H1 (cell line): Measurements from ENCODE around the gene KIAA1671. TPM values are rescaled to one million over a fixed set of nuclear protein-coding genes. Genes with fewer than 3 reads are reported as not detected.

Experiments
- BRCA1 ChIP-seq: IDR thresholded peaks from 2 replicates; pipeline ENCODE4 v1.6.1; 2012; ENCODE audit warnings: low read depth, low read length, improper control_type of control experiment
- CEBPB ChIP-seq: IDR thresholded peaks from 2 replicates; pipeline ENCODE4 v1.6.1; 2012; ENCODE audit warnings: low read depth, low read length
- GABPA ChIP-seq: IDR thresholded peaks from 2 replicates; pipeline ENCODE4 v1.6.1; 2011; ENCODE audit warnings: mild to moderate bottlenecking, low read length, moderate library complexity, borderline replicate concordance; ENCODE audit not compliant: insufficient read depth
- PHF8 ChIP-seq: fragments of 200-600 bp; sonication (generic); conservative IDR thresholded peaks from 2 replicates; pipeline ENCODE4 v1.7.1; 2012; ENCODE audit warnings: low read depth, mild to moderate bottlenecking, inconsistent platforms, low read length, moderate library complexity
- RBBP5 ChIP-seq: IDR thresholded peaks from 2 replicates; pipeline ENCODE4 v1.7.1; 2012; ENCODE audit warnings: low read depth, mild to moderate bottlenecking, inconsistent platforms, low read length, moderate library complexity, borderline replicate concordance
- SIX5 ChIP-seq: IDR thresholded peaks from 2 replicates; pipeline ENCODE4 v1.6.1; 2011; ENCODE audit warnings: mild to moderate bottlenecking, low read depth, low read length
- SP1 ChIP-seq: IDR thresholded peaks from 2 replicates; pipeline ENCODE4 v1.6.1; 2011; ENCODE audit warnings: low read depth, low read length
- SRF ChIP-seq: IDR thresholded peaks from 2 replicates; pipeline ENCODE4 v1.6.1; 2011; ENCODE audit warnings: mild to moderate bottlenecking, low read depth, low read length, moderate library complexity
- polyA plus RNA-seq, 7 experiments: library from polyadenylated mRNA; depleted of rRNA in 3 of 7; stranded (reverse) in 5 of 7; unstranded in 2 of 7; fragments of >200 nt in 5 of 7; fragments of 200-250 nt in 2 of 7; gene quantifications; 1 replicate in 5 of 7; 2 replicates in 1 of 7; 4 replicates in 1 of 7; pipeline versions ENCODE4 v1.2.1 to v1.2.3, GENCODE V29; 2011 to 2013; ENCODE audit warnings: missing spikeins in 2 of 7, mixed read lengths in 2 of 7
- total RNA-seq: library from RNA; stranded (reverse); fragmentation: NEBNext Ultra II Directional; extraction: Animal tissue kit (Norgen Biotek cat#: 25700); gene quantifications from 2 replicates; pipeline ENCODE4 v1.2.1, GENCODE V29; 2021
- TF ChIP-seq, protein P1 (sequence below): IDR thresholded peaks from 2 replicates; pipeline ENCODE4 v1.6.1; 2012; ENCODE audit warnings: inconsistent platforms

The KIAA1671 gene
- total and polyA plus RNA-seq, 2 of the 8 experiments (the other 6 are each of a cell fraction or from before 2014, with no cell fraction given), result 6.4 to 23.9 TPM

DNA sequence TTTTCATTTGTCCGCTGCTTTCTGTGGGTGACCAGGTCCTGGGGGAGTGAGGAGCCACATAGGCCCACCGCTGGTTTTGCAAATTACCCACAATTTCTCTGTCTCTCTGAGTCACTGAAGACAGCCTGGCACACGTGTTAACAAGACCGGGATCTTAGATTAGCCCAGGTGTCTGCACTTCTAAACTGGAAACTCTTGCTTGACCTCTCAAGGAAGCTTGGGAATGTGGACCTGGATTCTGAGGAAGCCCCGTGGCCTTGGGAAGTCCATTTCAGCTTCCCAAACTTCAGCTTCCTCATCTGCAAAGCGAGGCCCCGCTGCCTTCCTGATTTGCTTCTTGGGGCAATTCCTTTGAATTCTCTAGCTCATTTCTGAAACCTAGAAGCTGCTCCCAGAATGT is 119.9 kb downstream of the KIAA1671 start (continued):
- TF ChIP-seq, protein P1, sequence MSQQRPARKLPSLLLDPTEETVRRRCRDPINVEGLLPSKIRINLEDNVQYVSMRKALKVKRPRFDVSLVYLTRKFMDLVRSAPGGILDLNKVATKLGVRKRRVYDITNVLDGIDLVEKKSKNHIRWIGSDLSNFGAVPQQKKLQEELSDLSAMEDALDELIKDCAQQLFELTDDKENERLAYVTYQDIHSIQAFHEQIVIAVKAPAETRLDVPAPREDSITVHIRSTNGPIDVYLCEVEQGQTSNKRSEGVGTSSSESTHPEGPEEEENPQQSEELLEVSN, result no peak
- TF ChIP-seq SRF, result no peak
- no peak for TF ChIP-seq BRCA1
- TF ChIP-seq RBBP5, result no peak
- TF ChIP-seq CEBPB, result no peak
- no peak for TF ChIP-seq PHF8
- TF ChIP-seq GABPA, result no peak
- no peak for TF ChIP-seq SP1
- no peak for TF ChIP-seq SIX5
- TF ChIP-seq, all 59 proteins: peak for 0
